SK-N-SH (cell line): ENCODE data around the gene SLC6A17.

Experiments
- CTCF ChIP-seq: fragments of 200-600 bp; sonication (generic); IDR thresholded peaks from 2 replicates; pipeline ENCODE4 v1.6.1; 2017; ENCODE audit warnings: antibody characterized with exemption, mild to moderate bottlenecking, moderate library complexity
- FOXM1 ChIP-seq: IDR thresholded peaks from 2 replicates; pipeline ENCODE4 v1.4.0; 2012; ENCODE audit warnings: low read depth, mild to moderate bottlenecking
- PBX3 ChIP-seq: IDR thresholded peaks from 2 replicates; pipeline ENCODE4; 2012
- RCOR1 ChIP-seq: fragments of 150-350 bp; IDR thresholded peaks from 2 replicates; pipeline ENCODE4 v1.6.1; 2017; ENCODE audit warnings: antibody characterized with exemption, low read length
- SMC3 ChIP-seq: IDR thresholded peaks from 2 replicates; pipeline ENCODE4 v1.6.1; 2012; ENCODE audit warnings: low read depth, low read length, improper control_type of control experiment
- TEAD4 ChIP-seq: IDR thresholded peaks from 2 replicates; pipeline ENCODE4 v1.4.0; 2012; ENCODE audit warnings: mild to moderate bottlenecking, borderline replicate concordance; ENCODE audit not compliant: insufficient read depth
- YY1 ChIP-seq: IDR thresholded peaks from 2 replicates; pipeline ENCODE4 v1.4.0; 2012; ENCODE audit warnings: low read depth, mild to moderate bottlenecking

GRCh38 chr1:110205156-110205555, 54.9 kb downstream of the SLC6A17 start:
- TF ChIP-seq SMC3 (no peak), YY1 (no peak), TEAD4 (no peak), CTCF (no peak), PBX3 (no peak), RCOR1 (no peak), FOXM1 (no peak)
